ENCODE results near the gene COLEC12. TPM values are rescaled to one million over a fixed set of nuclear protein-coding genes. Genes with fewer than 3 reads are reported as not detected.
"Not testable (repeated sequence)": the region's sequence is repeated elsewhere in the genome, so short reads cannot be mapped to it uniquely, and the experiment has no call there.

COLEC12 gene
- polyA plus RNA-seq, 3 donors, result 0.21 to 0.47 (median 0.35) TPM

DNA sequence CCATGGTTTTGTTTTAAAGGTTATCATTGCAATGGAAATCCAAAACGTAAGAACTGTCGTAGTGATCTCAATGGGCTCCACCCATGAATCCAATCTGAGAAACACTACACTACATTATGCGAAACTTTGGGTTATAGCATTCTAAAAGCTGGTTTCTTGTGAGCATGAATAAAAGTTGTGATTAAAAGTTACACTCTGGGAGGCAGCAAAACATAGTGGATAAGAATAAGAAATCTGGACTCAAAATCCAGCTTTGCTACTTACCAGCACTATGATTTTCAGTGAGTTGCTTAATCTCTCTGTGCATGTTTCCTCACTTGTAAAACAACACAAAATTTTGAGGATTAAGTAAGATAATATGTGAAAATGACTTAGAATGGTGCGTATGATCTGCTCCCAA is 207.0 kb downstream of the COLEC12 start:
- TF ChIP-seq, protein P1, sequence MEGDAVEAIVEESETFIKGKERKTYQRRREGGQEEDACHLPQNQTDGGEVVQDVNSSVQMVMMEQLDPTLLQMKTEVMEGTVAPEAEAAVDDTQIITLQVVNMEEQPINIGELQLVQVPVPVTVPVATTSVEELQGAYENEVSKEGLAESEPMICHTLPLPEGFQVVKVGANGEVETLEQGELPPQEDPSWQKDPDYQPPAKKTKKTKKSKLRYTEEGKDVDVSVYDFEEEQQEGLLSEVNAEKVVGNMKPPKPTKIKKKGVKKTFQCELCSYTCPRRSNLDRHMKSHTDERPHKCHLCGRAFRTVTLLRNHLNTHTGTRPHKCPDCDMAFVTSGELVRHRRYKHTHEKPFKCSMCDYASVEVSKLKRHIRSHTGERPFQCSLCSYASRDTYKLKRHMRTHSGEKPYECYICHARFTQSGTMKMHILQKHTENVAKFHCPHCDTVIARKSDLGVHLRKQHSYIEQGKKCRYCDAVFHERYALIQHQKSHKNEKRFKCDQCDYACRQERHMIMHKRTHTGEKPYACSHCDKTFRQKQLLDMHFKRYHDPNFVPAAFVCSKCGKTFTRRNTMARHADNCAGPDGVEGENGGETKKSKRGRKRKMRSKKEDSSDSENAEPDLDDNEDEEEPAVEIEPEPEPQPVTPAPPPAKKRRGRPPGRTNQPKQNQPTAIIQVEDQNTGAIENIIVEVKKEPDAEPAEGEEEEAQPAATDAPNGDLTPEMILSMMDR (IDR thresholded peaks at IDR 0.05), result no peak
- Mint-ChIP-seq H3K27me3 (ENCODE audit: low read depth in 3 of 3) (peaks cover 0 to 4% (median 1%) of the 10 kb centered on the region in 3 donors), H3K4me1 (peaks cover 13% of the 10 kb centered on the region), H3K36me3 (no peaks in the 10 kb centered on the region), H3K27ac (no peak overlapping the region), H3K9me3 (peaks cover 0 to 7% (median 3%) of the 10 kb centered on the region in 7 donors), H3K4me3 (no peak overlapping the region)
- Histone ChIP-seq H3K4me1 (ENCODE audit: control insufficient read depth in 1 of 2, insufficient read depth in 2 of 2, low read length in 2 of 2) (peaks cover 7 to 8% of the 10 kb centered on the region in 2 donors), H3K27ac (ENCODE audit: low read depth in 1 of 2, low read length in 2 of 2) (no peak overlapping the region), H3K9ac (ENCODE audit: insufficient read depth, low read length, poor library complexity, severe bottlenecking) (no peak overlapping the region), H3K36me3 (replicated peaks in 1 of 2; ENCODE audit: control insufficient read depth in 1 of 2, insufficient read depth in 2 of 2, low read length in 2 of 2) (no peaks in the 10 kb centered on the region), H4K20me1 (ENCODE audit: insufficient read depth, low read length) (no peaks in the 10 kb centered on the region), H3K27me3 (ENCODE audit: control insufficient read depth in 2 of 2, insufficient read depth in 2 of 2, low read length in 2 of 2) (no peaks in the 10 kb centered on the region), H3K4me3 (replicated peaks in 1 of 3; ENCODE audit: low read depth in 2 of 3, low read length in 3 of 3) (no peak overlapping the region), H3K79me2 (ENCODE audit: insufficient read depth, low read length) (no peaks in the 10 kb centered on the region), H3K9me3 (replicated peaks in 1 of 2; ENCODE audit: control insufficient read depth in 1 of 2, insufficient read depth in 1 of 2, low read length in 2 of 2) (no peaks in the 10 kb centered on the region), H2AFZ (ENCODE audit: insufficient read depth, low read depth, low read length, poor library complexity, severe bottlenecking) (no peak overlapping the region), H3K4me2 (replicated peaks; ENCODE audit: extremely low read depth, low read length, poor library complexity, severe bottlenecking) (no peak overlapping the region)
- no CpG with 5 or more reads among the region's 4 CpGs for WGBS (ENCODE audit: insufficient coverage)
- intact Hi-C loops (cut with micrococcal nuclease), result no loop called here
- no peak for DNase-seq

DNA sequence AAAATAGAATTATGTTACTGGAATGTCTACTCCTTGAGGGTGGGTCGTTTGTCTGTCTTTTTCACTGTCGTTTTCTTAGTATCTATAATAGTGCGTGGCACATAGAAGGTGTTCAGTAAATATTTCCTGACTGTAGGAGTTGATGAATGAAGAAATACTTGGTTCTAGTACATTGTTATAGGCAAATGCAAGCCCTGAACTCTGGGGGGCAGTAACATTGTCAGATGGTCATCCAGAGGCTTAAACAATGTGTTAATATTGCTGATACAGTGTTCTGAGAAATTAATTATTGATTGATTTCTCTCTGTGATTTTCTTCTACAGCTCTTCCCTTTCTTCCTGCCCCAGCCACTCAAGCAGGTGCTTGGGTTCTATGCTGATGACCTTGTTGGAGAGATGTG is 208.2 kb downstream of the COLEC12 start:
- Histone ChIP-seq H3K9me3 (replicated peaks in 1 of 2; ENCODE audit: control insufficient read depth in 1 of 2, insufficient read depth in 1 of 2, low read length in 2 of 2) (no peaks in the 10 kb centered on the region), H3K4me1 (ENCODE audit: control insufficient read depth in 1 of 2, insufficient read depth in 2 of 2, low read length in 2 of 2) (peaks cover 8 to 9% of the 10 kb centered on the region in 2 donors), H3K4me2 (replicated peaks; ENCODE audit: extremely low read depth, low read length, poor library complexity, severe bottlenecking) (no peak overlapping the region), H3K27ac (ENCODE audit: low read depth in 1 of 2, low read length in 2 of 2) (no peak overlapping the region), H3K79me2 (ENCODE audit: insufficient read depth, low read length) (no peaks in the 10 kb centered on the region), H3K36me3 (replicated peaks in 1 of 2; ENCODE audit: control insufficient read depth in 1 of 2, insufficient read depth in 2 of 2, low read length in 2 of 2) (no peaks in the 10 kb centered on the region), H3K9ac (ENCODE audit: insufficient read depth, low read length, poor library complexity, severe bottlenecking) (no peak overlapping the region), H3K27me3 (ENCODE audit: control insufficient read depth in 2 of 2, insufficient read depth in 2 of 2, low read length in 2 of 2) (no peaks in the 10 kb centered on the region), H3K4me3 (replicated peaks in 1 of 3; ENCODE audit: low read depth in 2 of 3, low read length in 3 of 3) (no peak overlapping the region), H2AFZ (ENCODE audit: insufficient read depth, low read depth, low read length, poor library complexity, severe bottlenecking) (no peak overlapping the region), H4K20me1 (ENCODE audit: insufficient read depth, low read length) (no peaks in the 10 kb centered on the region)
- no peak overlapping the region for H3K27ac Mint-ChIP-seq
- H3K4me3 Mint-ChIP-seq, result no peak overlapping the region
- H3K4me1 Mint-ChIP-seq, result peaks cover 11% of the 10 kb centered on the region
- intact Hi-C loops (cut with micrococcal nuclease), result no loop called here
- peaks cover 0 to 7% (median 3%) of the 10 kb centered on the region in 7 donors for H3K9me3 Mint-ChIP-seq
- no peaks in the 10 kb centered on the region for H3K36me3 Mint-ChIP-seq
- TF ChIP-seq, protein P1 (IDR thresholded peaks at IDR 0.05), result no peak
- H3K27me3 Mint-ChIP-seq (ENCODE audit: low read depth in 3 of 3), result peaks cover 0 to 4% (median 1%) of the 10 kb centered on the region in 3 donors
- no peak for DNase-seq
- WGBS (ENCODE audit: insufficient coverage), result 67% methylated on average over 3 of the region's 3 CpGs

DNA sequence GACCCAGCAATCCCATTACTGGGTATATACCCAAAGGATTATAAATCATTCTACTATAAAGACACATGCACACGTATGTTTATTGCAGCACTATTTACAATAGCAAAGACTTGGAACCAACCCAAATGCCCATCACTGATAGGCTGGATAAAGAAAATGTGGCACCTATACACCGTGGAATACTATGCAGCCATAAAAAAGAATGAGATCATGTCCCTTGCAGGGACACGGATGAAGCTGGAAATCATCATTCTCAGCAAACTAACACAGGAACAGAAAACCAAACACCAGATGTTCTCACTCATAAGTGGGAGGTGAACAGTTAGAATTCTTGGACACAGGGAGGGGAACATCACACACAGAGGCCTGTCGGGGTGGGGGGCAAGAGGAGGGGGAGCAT is 210.5 kb downstream of the COLEC12 start:
- not testable (repeated sequence) for H3K27me3 ChIP-seq (ENCODE audit: control insufficient read depth in 2 of 2, insufficient read depth in 2 of 2, low read length in 2 of 2); H4K20me1 ChIP-seq (ENCODE audit: insufficient read depth, low read length); H3K79me2 ChIP-seq (ENCODE audit: insufficient read depth, low read length); DNase-seq; H3K27me3 Mint-ChIP-seq (ENCODE audit: low read depth in 3 of 3); H3K4me2 ChIP-seq (replicated peaks; ENCODE audit: extremely low read depth, low read length, poor library complexity, severe bottlenecking); H3K9ac ChIP-seq (ENCODE audit: insufficient read depth, low read length, poor library complexity, severe bottlenecking); H3K9me3 ChIP-seq (replicated peaks in 1 of 2; ENCODE audit: control insufficient read depth in 1 of 2, insufficient read depth in 1 of 2, low read length in 2 of 2); H3K27ac Mint-ChIP-seq; H3K4me3 ChIP-seq (replicated peaks in 1 of 3; ENCODE audit: low read depth in 2 of 3, low read length in 3 of 3); H3K27ac ChIP-seq (ENCODE audit: low read depth in 1 of 2, low read length in 2 of 2); H3K36me3 Mint-ChIP-seq; H2AFZ ChIP-seq (ENCODE audit: insufficient read depth, low read depth, low read length, poor library complexity, severe bottlenecking); H3K4me1 ChIP-seq (ENCODE audit: control insufficient read depth in 1 of 2, insufficient read depth in 2 of 2, low read length in 2 of 2); H3K36me3 ChIP-seq (replicated peaks in 1 of 2; ENCODE audit: control insufficient read depth in 1 of 2, insufficient read depth in 2 of 2, low read length in 2 of 2); H3K4me3 Mint-ChIP-seq; H3K9me3 Mint-ChIP-seq
- peaks cover 11% of the 10 kb centered on the region for H3K4me1 Mint-ChIP-seq
- intact Hi-C loops (cut with micrococcal nuclease), result loop anchor here (5.0 to 10.0 kb wide), 2 partner anchors 325 to 327 kb away; no protein-coding TSS in a partner anchor
- 100% methylated on average over 1 of the region's 4 CpGs for WGBS (ENCODE audit: insufficient coverage)

Data from CD14-positive monocyte (primary cell).